ENCODE data around the gene TH. TPM values are rescaled to one million over a fixed set of nuclear protein-coding genes. Genes with fewer than 3 reads are reported as not detected.
"Not testable (repeated sequence)": the region's sequence is repeated elsewhere in the genome, so short reads cannot be mapped to it uniquely, and the experiment has no call there.

Gene TH
- total RNA-seq, 2 donors from 2014 or later = not detected

GRCh38 chr11:2182075-2182474 lies 10.5 kb upstream of the TH start:
- no peaks in the 10 kb centered on the region for H3K27me3 ChIP-seq
- no peaks in the 10 kb centered on the region for H3K9me3 ChIP-seq
- no peaks in the 10 kb centered on the region for H3K4me1 ChIP-seq
- H3K36me3 ChIP-seq = no peaks in the 10 kb centered on the region
- TF ChIP-seq, protein P1, sequence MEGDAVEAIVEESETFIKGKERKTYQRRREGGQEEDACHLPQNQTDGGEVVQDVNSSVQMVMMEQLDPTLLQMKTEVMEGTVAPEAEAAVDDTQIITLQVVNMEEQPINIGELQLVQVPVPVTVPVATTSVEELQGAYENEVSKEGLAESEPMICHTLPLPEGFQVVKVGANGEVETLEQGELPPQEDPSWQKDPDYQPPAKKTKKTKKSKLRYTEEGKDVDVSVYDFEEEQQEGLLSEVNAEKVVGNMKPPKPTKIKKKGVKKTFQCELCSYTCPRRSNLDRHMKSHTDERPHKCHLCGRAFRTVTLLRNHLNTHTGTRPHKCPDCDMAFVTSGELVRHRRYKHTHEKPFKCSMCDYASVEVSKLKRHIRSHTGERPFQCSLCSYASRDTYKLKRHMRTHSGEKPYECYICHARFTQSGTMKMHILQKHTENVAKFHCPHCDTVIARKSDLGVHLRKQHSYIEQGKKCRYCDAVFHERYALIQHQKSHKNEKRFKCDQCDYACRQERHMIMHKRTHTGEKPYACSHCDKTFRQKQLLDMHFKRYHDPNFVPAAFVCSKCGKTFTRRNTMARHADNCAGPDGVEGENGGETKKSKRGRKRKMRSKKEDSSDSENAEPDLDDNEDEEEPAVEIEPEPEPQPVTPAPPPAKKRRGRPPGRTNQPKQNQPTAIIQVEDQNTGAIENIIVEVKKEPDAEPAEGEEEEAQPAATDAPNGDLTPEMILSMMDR (IDR thresholded peaks at IDR 0.05) = no peak
- H3K27ac ChIP-seq = no peak overlapping the region
- H3K4me3 ChIP-seq = no peak overlapping the region
- no peak for DNase-seq (ENCODE audit: low spot score)

GRCh38 chr11:2180789-2181370 lies 9.3 kb upstream of the TH start:
- no peaks in the 10 kb centered on the region for H3K4me1 ChIP-seq
- H3K27ac ChIP-seq = no peak overlapping the region
- no peak overlapping the region for H3K4me3 ChIP-seq
- H3K9me3 ChIP-seq = no peaks in the 10 kb centered on the region
- H3K27me3 ChIP-seq = no peaks in the 10 kb centered on the region
- no peaks in the 10 kb centered on the region for H3K36me3 ChIP-seq
- TF ChIP-seq, protein P1 (IDR thresholded peaks at IDR 0.05) = no peak
- DNase-seq (ENCODE audit: low spot score) = no peak

DNA sequence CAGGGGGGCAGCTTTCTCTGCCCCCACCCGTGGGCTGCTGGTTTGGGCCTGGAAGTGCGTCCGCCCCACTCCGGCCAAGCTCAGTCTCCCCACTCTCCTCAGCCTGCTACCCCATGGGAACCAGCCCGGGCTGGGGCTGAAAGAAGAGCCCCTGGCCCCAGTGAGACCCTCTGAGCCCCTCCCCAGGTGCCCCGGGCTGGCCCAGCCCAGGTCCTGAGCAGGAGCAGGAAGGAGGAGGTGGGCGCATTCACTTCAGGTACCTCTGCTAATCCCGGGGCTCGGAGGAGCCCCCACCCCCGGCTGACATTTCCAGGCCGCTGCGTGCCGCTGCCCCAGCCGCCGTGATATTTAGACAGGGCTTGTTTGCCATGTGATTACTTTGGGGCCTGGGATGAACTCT lies 8.7 kb upstream of the TH start:
- no peaks in the 10 kb centered on the region for H3K36me3 ChIP-seq
- no peak for DNase-seq (ENCODE audit: low spot score)
- TF ChIP-seq, protein P1 (IDR thresholded peaks at IDR 0.05) = no peak
- no peaks in the 10 kb centered on the region for H3K9me3 ChIP-seq
- no peak overlapping the region for H3K27ac ChIP-seq
- no peak overlapping the region for H3K4me3 ChIP-seq
- no peaks in the 10 kb centered on the region for H3K27me3 ChIP-seq
- H3K4me1 ChIP-seq = no peaks in the 10 kb centered on the region

DNA sequence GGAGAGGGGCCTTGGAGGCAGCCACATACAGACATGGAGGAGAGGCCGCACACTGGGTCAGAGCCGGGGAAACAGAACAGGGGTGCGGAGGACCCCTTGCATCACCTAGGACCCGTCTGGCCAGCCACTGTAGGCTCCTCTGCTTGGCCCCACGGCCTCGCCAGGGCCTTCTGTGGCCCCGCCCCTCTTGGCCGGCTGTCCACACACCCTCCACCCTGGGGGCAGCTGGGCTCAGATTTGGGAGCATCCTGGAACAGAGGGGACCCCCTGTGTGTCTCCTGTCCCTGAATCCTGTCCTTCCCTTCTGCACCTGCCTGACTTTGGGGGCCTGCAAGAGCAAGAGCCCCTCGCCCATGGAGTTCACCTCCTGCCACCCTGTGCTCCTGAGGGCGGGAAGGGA lies 7.9 kb upstream of the TH start:
- H3K9me3 ChIP-seq = no peaks in the 10 kb centered on the region
- H3K4me1 ChIP-seq = no peaks in the 10 kb centered on the region
- TF ChIP-seq, protein P1 (IDR thresholded peaks at IDR 0.05) = no peak
- no peak for DNase-seq (ENCODE audit: low spot score)
- no peaks in the 10 kb centered on the region for H3K36me3 ChIP-seq
- no peak overlapping the region for H3K4me3 ChIP-seq
- H3K27ac ChIP-seq = no peak overlapping the region
- no peaks in the 10 kb centered on the region for H3K27me3 ChIP-seq

GRCh38 chr11:2178906-2179494 lies 7.4 kb upstream of the TH start:
- no peak for DNase-seq (ENCODE audit: low spot score)
- H3K9me3 ChIP-seq = no peaks in the 10 kb centered on the region
- H3K4me1 ChIP-seq = no peaks in the 10 kb centered on the region
- H3K27me3 ChIP-seq = no peaks in the 10 kb centered on the region
- TF ChIP-seq, protein P1 (IDR thresholded peaks at IDR 0.05) = no peak
- H3K27ac ChIP-seq = no peak overlapping the region
- H3K36me3 ChIP-seq = no peaks in the 10 kb centered on the region
- no peak overlapping the region for H3K4me3 ChIP-seq

DNA sequence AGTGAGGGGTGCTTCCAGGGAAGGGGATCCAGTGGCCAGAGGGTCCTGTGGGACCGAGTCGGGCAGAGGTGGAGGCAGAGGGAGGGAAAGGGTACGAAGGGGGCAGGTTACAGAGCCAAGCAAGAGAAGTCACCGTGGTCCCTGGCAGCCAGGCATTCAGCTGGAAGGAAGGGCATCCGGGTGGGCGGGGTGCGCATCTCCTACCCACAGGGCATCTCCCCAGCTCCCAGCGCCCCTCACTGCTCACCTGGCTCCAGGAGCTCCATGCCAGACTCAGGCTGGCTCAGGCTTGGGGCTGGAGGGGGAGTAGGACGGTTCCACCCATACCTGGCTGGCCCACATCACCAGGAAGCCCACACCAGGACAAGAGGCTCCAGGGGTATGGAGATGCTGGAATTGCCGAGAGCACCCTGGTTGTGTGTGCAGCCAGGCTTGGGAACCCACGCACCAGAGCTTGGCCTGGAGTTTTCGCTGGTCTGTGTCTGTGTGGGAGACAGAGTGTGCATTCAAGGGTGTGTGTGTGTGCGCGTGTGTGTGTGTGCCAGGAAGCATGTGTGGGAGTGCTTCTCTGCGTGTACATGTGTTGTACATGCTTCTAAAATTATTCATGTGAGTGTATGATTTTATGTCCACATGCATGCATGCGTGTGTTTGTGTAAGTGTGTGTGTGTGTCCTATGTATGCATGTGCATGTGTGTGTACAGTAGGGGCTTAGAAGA lies 6.6 kb upstream of the TH start:
- H3K9me3 ChIP-seq; H3K36me3 ChIP-seq; DNase-seq (ENCODE audit: low spot score); H3K27me3 ChIP-seq; H3K4me3 ChIP-seq; H3K4me1 ChIP-seq; H3K27ac ChIP-seq: not testable (repeated sequence)

Measured in right atrium auricular region (tissue), 2 donors.